IgD-negative memory B cell (primary cell): Measurements from ENCODE around the gene EFCAB5. TPM values are rescaled to one million over a fixed set of nuclear protein-coding genes. Genes with fewer than 3 reads are reported as not detected.

Experiments used
- polyA plus RNA-seq: library from polyadenylated mRNA; unstranded; fragments of 300-500 nt; fragmentation: Illumina TruSeq; gene quantifications from one replicate; pipeline ENCODE4 v1.2.3, GENCODE V29; 2021

Gene EFCAB5
- polyA plus RNA-seq, 1 donor from 2014 or later, result not detected

Other genes starting within 250 kb of the EFCAB5 start
- gene SSH2, start 11.4 kb upstream of the EFCAB5 start, polyA plus RNA-seq, result 51.6 TPM
- gene NSRP1, start 175.2 kb downstream of the EFCAB5 start, polyA plus RNA-seq, result 40.8 TPM